Stomach (tissue), 4 donors: ENCODE data around the gene SESN3.

ENCODE experiments used
- POLR2A ChIP-seq, 4 donors: fragments of 450-650 bp; IDR thresholded peaks; one replicate each; pipeline ENCODE4 v1.6.1; 2016; ENCODE audit warnings: antibody characterized with exemption in 4 of 4, control low read depth in 2 of 4, mild to moderate bottlenecking in 1 of 4, moderate library complexity in 1 of 4
- TF ChIP-seq, protein P1 (sequence below), 7 experiments: fragments of 450-650 bp in 4 of 7; fragments of 200-600 bp in 3 of 7; sonication (generic) in 3 of 7; IDR thresholded peaks; one replicate each; pipeline ENCODE4 v1.5.1; 2016 to 2019; ENCODE audit warnings: antibody characterized with exemption in 7 of 7, control low read depth in 2 of 7, mild to moderate bottlenecking in 1 of 7

- no peak for TF ChIP-seq POLR2A (IDR thresholded peaks at IDR 0.05)
- TF ChIP-seq, protein P1, sequence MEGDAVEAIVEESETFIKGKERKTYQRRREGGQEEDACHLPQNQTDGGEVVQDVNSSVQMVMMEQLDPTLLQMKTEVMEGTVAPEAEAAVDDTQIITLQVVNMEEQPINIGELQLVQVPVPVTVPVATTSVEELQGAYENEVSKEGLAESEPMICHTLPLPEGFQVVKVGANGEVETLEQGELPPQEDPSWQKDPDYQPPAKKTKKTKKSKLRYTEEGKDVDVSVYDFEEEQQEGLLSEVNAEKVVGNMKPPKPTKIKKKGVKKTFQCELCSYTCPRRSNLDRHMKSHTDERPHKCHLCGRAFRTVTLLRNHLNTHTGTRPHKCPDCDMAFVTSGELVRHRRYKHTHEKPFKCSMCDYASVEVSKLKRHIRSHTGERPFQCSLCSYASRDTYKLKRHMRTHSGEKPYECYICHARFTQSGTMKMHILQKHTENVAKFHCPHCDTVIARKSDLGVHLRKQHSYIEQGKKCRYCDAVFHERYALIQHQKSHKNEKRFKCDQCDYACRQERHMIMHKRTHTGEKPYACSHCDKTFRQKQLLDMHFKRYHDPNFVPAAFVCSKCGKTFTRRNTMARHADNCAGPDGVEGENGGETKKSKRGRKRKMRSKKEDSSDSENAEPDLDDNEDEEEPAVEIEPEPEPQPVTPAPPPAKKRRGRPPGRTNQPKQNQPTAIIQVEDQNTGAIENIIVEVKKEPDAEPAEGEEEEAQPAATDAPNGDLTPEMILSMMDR (IDR thresholded peaks at IDR 0.05), result no peak
Observed at GRCh38 chr11:95165638-95166037, 65.4 kb downstream of the SESN3 start.
